Astrocyte of the hippocampus (primary cell): ENCODE results near the gene SLC38A1.
A peak's percentile ranks its signal among the peaks of the same experiment; 100 is the strongest.

Experiments used
- DNase-seq: peaks from one replicate; pipeline ENCODE4 v3.0.0; 2011; ENCODE audit warnings: low read depth, low spot score

SLC38A1 gene

DNA sequence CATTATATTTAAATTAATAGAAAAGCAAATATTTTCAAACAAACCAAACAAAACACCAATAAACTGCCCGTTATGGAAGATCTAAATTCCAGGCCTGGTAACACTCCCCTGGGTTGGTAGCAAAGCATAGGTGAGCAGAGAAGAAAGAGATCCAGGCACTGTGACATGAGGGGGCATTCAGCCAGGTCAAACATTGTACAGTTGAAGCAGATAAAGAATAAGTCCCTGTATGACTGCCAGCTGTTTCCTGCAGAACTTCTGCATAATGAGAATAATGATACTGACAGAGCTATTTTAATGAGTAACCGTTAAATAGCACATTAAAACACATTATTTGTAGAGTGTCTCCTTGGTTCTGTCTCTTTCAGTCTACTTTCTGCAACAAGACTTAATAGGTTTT is 35.4 kb downstream of the SLC38A1 start:
- no peak for DNase-seq

DNA sequence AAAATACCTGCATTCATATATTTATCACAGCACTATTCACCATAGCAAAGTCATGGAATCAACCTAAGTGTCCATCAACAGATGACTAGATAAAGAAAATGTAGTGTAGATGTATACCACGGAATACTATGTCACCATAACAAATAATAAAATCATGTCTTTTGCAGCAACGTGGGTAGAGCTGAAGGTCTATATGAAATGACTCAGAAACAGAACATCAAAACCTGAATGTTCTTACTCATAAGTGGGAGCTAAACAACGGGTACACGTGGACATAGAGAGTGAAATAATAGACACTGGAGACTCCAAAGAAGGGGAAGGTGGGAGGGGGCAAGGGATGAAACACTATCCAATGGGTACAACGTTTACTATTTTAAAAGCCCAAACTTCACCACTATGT is 37.9 kb downstream of the SLC38A1 start:
- DNase-seq = no peak

DNA sequence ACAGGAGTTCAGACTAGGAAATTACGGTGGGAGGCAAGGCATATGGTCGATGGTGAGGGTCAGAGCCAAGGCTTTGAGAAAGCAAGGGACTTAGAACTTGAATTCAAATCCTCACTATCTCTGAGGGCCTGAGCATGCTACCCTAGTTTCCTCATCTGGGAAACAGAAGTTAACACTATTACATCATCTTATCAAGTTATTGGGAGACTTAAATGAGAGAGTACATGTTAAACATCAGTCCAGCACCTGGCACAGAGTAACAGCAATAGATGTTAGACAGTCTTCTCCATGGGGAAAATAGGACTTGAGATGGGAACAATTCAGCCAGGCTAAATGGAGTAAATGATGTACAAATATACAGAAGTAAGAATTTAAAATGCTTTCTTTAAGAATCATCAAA is 38.5 kb downstream of the SLC38A1 start:
- no peak for DNase-seq

DNA sequence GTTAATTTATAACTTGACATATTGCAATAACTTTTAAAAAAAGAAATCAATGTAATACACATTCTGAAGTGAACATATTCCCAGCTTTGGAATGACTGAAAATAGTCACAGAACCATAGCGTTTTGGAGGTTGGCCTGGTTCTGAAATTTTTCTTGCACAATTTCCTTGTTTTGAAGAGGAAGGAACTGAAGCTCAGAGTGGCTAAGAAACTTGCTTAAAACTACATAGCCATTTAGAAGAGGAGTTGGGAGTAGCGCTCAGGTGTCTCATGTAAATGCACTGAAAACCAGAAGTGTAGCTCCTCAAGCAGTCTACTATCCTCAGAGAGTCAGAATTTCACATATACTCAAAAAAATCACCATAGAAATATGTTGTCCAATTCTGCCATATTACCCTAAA is 41.2 kb downstream of the SLC38A1 start:
- DNase-seq = no peak

DNA sequence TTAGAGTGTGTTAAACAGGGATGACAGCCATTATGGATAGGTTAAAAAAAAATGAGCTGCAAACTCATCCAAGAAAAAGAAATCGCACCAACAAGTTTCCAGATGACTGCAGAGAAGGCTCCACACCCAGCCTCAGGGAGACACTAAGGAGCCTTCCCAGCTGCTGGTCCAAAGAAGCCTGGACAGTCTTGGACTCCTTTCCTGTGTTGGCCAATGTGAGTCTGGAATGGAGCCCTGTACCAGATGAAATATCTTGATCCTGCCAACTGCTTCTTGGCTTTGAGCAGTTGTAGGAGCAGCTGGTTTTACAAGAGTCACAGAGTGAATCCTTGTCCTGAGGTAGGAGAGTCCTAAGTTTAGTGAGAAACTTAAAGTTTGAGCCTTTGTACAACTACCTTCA is 44.5 kb downstream of the SLC38A1 start:
- peak; percentile 30 for DNase-seq

DNA sequence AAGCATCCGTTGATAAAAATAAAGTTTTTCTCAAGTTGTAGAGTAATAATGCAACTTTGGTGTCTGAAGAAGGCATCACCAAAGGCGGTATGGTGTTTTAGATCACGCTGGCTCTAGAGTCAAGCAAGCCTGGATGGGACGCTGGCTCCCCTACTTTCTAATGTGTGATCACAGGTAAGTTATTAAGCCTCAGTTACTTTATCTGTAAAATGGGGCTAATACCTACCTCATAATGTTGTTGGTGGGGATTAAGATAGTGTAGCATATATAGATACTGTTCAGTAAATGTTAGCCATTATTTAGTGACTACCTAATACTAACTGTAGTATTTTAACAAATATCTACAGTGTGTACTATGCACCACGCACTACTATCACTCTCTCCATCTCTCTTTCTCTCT is 45.8 kb downstream of the SLC38A1 start:
- DNase-seq = no peak

DNA sequence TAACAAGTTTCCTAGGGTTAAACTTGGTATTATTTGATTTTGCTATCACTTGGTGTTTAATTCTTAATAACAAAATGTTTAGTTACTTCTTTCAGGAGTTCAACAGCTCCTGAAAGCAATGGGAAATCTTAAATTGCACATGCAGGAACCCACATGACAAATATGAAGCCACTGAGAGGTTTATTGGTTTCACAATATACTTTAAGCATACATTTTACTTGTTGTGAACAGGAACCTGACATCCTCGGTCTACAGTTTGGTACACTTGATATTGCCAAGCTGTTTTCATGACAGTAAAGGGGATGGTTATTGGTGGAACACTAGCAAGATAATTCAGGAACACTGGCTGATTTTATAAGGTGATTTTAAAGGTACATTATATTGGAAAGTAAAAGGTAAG is 46.2 kb downstream of the SLC38A1 start:
- DNase-seq = no peak

DNA sequence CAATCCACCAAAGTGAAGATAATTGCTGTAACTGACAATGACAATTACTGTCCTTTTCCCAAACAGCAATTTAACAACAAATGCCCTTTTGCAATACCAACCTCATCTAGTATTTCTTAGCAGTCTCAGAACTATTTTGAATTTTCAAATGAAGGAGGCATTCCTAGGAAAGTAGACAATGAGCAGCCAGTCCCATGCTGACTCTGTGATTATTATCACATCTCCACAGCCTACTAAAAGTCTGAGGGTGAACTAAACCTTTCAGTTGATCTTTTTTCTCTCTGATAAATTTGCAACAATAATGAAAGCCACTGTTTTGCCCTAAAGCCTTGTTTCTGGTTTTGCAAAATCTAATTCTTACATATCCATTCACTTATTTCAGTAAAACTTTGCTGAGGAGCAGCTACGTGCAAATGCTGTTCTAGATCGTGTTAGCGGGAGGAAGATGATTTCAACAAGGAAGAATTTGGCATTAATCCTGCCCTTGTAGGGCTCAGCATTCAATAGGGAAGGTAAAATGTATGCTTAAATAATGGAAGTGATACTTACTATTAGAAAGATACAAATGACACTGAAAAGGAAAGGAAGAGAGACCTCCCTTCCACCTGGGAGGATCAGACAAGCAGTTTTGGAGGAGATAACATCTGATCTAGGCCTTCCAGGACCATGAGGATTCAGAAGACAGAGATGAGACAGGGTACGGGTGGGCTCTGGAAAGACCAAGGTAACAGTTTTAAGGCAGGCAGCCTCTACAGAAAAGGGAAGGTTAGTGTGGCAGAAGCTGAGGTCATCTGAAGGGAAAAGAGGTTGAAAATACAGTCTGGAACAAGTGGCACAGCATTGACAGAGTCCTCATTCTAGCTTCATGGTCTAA is 47.4 kb downstream of the SLC38A1 start:
- peak; percentile 70 for DNase-seq

DNA sequence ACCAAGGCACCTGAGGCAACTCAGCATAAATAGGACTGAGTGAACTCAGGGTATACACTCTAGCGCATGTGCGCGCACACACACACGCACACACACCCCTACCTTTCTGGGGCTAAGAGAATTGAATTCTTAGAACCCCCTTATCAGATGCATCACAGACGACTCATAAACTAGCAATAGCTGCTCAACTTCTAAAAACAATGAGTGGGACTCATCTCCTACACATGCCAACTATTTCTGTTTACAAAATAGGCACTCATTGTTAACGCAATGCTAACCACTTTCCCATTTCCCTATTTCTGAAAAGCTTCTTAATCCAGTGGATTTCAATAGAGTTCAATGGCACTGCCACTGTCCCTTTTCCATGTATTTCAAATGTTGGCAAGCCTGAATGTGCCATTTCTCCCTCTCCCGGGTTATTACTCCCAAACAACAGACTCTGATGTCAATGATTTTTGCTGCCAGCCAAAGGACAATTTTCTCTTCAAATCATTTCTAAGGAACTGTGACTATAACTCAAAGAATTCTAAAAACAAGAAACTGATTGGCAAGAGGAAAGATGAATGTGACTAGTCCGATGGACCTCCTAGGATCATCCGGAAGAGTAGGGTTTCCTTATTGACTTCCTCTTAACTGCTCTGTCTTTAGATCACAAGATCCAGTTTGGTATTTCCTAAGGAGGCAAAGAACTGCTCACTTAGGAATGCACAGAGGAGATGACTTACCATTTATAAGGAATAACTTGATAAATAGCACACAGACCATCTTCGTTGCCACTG is 48.8 kb downstream of the SLC38A1 start:
- peak; percentile 71 for DNase-seq

DNA sequence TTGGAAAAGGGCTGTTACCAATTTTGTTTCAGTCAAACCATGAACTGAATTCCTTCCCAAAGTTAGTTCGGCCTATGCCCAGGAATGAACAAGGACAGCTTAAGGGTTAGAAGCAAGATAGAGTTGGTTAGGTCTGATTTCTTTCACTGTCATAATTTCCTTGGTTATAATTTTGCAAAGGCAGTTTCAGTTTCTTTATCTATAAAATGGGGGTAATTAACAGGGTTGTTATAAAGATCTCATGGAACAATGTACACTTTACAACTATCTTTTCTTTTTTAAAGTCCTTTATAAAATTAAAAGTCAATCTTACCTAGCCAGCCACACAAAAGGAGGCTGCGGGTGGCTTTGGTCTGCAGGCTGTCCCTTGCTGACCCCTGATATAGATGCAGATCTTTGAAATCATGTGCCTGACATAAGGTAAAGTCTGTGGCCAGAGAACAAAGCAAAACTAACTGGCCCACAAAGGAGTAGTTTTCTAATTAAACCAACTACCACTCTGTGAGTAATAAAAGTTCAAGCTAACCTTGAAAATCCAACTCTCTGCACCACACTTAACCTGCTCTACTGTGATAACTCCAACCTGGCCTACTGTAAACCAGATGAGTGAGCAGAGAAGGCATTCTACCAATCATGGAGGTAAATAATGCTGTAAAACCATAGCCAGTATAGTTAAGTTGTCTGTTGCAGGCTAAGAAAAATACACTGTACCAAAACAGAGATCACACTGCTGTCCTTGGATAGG is 49.5 kb downstream of the SLC38A1 start:
- DNase-seq = no peak

DNA sequence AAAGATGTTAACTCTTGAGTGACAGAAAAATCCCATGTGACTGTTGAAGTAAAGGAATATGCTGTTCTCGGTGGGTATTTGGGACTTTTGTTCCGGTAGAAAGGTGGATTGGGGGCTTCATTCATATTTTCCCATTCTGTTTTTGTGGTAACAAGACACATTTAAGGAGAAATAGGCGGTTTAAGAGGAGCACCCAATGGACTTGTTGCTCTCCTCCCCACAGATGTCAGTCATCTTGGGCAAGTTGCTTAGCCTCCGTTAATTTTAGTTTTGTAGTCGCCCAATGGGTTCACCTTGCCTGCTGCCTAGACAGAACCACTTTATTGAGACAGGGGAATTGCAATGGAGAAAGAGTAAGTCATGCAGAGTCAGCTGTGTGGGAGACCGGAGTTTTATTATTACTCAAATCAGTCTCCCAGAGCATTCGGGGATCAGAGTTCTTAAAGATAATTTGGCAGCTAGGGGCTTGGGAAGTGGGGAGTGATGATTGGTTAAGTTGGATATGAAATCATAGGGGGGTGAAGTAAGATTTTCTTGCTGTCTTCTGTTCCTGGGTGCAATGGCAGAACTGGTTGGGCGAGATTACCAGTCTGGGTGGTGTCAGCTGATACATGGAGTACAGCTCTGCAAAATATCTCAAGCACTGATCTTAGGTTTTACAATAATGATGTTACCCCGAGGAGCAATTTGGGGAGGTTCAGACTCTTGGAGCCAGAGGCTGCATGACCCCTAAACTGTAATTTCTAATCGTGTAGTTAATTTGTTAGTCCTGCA is 50.3 kb downstream of the SLC38A1 start:
- no peak for DNase-seq

DNA sequence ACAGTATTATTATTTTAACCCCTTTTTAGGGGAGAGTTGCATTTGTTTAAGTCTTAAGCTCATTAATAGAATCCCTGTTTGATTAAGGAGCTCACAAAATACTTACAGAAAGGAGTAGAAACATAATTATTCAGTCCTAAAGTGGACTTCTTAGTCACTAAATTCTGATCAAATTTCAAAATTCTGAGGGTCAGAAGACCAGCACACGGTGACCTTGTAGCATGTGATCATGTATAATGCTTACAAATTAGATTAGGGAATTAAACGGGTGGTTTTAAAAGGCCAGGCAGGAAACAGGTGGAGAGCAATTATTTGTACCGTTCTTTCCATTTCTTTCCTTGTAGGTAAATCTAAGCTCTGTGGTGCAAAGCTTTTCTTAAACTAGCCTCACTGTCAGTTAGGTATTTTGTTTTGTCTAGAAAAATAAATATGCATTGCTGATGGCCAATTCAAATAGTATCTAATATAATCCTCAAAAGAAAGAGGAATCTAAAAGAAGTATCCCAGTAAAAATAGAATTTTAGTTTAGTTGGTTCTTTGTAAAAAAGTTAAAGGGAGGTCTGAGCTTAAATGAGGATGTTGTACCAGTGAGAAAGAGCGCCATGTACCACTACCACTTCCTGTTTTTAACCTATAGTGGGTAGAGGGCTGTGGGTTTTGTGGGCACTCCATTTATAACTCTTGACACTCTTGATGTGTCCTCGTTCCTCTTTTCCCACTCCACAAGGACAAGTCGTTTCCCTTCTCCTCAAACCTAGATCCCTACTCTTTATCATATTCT is 51.1 kb downstream of the SLC38A1 start:
- no peak for DNase-seq

DNA sequence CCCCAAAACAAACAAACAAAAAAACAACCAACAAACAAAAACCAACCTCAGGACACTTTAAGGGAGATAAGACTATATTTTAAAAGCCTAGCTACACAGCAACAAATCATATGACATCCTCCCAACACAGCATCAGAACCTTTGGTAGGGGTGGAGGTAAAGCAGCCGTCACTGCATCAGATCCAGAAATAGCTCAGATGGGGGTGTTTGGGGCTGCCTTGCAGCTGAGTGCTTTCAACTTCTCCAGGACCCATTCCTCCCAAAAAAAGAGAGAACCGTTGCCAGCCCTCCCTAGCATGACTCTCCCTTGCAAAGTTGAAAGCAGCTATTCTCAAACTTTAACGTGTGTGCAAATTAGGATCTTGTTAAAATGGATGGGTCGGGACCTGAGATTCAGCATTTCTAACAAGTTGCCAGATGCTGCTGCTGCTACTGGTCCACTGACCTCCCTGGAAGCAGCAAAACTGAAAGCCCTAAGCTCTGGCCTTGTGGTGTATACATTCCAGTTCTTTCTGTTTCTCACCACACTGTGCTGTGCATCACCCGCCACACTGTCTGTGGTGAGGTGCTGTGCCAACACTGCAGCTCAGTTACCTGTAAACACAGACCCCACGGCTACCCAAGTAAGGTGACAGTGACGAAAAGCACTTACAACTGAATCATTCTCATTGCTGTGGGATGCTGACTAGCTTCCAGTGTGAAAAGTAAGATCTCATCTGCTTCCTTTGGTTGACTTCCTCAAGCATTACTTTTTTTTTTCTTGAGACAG is 54.0 kb downstream of the SLC38A1 start:
- DNase-seq = no peak

DNA sequence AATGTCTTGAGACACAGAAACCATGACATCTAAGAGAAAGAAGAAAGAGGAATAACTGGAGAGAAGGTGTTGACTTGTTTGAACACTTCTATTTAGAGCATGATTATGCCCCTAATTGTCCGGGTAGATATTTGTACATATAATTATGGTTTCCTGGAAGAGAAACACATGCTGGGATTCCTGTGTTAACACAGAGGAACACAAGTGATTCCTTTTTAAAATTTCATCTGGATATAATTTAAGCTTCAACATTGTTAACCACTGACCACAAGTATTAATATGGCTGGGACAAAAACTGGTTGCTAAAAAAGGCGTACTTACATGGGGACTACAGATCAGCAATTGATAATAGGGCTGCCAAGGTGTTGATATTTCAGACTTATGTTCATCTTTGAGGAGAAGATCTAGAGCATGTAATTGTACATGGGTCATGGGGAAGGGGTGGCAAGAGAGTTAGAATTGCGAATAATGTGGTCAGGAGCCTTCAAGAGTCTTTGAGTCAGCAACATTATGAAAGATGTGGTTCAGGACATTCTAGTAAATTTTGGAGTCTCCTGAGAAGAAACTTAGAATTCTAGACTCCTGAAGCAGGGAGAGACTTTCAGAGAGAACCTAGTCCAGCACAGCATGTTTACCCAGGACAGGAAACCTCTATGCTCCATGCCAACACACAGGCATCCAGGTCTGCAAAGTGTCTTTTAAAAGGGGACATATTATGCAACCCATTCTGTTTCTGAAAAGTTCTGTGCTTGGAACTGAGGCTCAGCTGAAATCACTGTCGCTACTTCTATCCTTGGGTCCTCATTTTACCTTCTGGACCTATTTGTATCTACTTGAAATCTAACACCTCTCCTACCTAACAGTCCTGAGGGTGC is 56.5 kb downstream of the SLC38A1 start:
- DNase-seq = no peak

DNA sequence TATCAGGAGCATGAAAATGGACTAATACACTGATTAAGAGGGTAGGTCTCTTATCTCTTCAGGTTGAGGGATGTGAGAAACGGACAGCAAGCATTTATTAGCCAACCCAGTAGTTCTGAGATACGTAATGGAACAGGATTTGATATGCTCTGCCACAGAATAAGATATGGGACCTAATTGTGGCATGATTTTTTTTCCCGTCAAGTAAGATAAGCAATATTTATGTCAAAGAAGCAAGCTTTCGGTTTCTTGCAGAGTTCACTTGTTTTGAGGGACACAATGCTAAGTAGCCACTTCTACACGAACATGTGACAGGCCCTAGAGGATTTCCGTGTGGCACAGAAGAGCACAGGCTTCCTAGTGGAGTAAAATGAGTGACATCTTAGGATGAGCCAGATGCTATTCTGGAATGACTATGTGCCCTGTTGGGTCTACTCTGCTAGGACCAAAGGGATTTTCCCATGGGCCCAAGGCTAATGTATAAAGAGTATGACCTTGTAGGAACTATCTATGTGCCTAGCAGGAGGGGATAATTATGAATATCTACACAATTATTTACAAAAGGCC is 57.9 kb downstream of the SLC38A1 start:
- no peak for DNase-seq

DNA sequence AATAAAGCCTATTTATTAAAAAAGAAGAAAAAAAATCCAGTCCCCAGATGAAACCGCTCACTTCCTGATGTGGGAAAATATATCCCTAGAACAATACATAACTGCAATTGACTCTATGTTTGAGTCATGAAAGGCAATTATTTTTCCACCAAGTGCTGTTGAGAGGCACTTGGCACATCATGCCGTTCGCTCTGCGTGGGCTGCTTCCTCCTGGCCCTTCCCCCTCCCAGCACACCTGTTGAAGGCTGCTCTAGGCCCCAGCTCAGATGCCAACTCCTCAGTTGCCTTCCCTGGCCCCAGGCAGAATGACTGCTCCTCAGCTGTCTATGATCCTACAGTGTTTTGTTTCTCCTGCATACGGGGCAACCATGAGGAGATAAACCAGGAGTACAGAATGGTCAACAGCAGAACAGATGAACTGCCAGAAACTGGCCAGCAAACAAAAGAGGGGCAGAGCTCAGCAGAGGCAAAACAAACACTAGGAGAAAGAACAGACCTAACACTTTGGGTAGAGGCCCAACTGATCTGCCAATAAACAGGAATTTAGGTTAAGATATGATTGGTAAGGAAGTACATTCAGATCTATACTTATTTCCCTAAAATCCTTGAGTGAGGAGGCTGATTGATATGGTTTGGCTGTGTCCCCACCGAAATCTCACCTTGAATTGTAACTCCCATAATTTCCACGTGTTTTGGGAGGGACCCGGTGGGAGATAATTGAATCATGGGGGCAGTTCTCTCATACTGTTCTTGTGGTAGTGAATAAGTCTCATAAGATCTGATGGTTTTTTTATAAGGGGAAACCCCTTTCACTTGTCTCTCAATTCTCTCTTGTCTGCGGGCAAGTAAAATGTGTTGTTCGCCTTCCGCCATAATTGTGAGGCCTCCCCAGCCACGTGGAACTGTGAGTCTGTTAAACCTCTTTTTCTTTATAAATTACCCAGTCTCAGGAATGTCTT is 58.6 kb downstream of the SLC38A1 start:
- peak; percentile 19 for DNase-seq

DNA sequence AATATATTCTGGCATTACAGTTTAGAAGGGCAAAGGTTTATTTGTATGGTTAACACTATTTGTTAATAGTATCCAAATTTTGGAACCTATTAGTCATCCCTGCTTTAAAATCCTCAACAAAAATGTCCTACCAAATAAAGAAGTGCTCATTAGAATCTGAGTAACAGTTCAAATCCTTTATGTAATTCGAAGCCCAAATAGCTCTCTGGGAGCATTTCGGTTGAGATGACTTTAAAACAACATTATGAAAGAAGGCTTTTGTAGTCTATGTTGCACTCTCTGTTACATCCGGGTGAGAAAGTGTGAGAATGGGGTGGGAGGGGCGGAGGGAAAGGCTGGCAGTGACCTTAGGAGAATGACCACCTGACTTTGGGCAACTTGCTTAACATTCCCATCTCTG is 59.7 kb downstream of the SLC38A1 start:
- DNase-seq = peak; percentile 36
